Measurements from ENCODE around the gene ARHGEF26.

- TF ChIP-seq CTCF (IDR thresholded peaks at IDR 0.05; ENCODE audit: borderline replicate concordance, extremely low read depth, low read length, poor library complexity, severe bottlenecking) = no peak
- no peak for TF ChIP-seq EZH2 (IDR thresholded peaks at IDR 0.05; ENCODE audit: borderline replicate concordance, low read depth, low read length, severe bottlenecking)
Measured at GRCh38 chr3:154274348-154274747, 153.2 kb downstream of the ARHGEF26 start.

Data from DND-41 (cell line).